CD4-positive, alpha-beta T cell treated with Interleukin-17A for 4 hours (primary cell): Measurements from ENCODE around the gene MED23.
A peak's percentile ranks its signal among the peaks of the same experiment; 100 is the strongest.

Experiments
- DNase-seq: peaks from one replicate; pipeline ENCODE4 v3.0.0-alpha.2; 2020; ENCODE audit warnings: mixed read lengths

The MED23 gene, protein sequence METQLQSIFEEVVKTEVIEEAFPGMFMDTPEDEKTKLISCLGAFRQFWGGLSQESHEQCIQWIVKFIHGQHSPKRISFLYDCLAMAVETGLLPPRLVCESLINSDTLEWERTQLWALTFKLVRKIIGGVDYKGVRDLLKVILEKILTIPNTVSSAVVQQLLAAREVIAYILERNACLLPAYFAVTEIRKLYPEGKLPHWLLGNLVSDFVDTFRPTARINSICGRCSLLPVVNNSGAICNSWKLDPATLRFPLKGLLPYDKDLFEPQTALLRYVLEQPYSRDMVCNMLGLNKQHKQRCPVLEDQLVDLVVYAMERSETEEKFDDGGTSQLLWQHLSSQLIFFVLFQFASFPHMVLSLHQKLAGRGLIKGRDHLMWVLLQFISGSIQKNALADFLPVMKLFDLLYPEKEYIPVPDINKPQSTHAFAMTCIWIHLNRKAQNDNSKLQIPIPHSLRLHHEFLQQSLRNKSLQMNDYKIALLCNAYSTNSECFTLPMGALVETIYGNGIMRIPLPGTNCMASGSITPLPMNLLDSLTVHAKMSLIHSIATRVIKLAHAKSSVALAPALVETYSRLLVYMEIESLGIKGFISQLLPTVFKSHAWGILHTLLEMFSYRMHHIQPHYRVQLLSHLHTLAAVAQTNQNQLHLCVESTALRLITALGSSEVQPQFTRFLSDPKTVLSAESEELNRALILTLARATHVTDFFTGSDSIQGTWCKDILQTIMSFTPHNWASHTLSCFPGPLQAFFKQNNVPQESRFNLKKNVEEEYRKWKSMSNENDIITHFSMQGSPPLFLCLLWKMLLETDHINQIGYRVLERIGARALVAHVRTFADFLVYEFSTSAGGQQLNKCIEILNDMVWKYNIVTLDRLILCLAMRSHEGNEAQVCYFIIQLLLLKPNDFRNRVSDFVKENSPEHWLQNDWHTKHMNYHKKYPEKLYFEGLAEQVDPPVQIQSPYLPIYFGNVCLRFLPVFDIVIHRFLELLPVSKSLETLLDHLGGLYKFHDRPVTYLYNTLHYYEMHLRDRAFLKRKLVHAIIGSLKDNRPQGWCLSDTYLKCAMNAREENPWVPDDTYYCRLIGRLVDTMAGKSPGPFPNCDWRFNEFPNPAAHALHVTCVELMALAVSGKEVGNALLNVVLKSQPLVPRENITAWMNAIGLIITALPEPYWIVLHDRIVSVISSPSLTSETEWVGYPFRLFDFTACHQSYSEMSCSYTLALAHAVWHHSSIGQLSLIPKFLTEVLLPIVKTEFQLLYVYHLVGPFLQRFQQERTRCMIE (N-terminal part only)

DNA sequence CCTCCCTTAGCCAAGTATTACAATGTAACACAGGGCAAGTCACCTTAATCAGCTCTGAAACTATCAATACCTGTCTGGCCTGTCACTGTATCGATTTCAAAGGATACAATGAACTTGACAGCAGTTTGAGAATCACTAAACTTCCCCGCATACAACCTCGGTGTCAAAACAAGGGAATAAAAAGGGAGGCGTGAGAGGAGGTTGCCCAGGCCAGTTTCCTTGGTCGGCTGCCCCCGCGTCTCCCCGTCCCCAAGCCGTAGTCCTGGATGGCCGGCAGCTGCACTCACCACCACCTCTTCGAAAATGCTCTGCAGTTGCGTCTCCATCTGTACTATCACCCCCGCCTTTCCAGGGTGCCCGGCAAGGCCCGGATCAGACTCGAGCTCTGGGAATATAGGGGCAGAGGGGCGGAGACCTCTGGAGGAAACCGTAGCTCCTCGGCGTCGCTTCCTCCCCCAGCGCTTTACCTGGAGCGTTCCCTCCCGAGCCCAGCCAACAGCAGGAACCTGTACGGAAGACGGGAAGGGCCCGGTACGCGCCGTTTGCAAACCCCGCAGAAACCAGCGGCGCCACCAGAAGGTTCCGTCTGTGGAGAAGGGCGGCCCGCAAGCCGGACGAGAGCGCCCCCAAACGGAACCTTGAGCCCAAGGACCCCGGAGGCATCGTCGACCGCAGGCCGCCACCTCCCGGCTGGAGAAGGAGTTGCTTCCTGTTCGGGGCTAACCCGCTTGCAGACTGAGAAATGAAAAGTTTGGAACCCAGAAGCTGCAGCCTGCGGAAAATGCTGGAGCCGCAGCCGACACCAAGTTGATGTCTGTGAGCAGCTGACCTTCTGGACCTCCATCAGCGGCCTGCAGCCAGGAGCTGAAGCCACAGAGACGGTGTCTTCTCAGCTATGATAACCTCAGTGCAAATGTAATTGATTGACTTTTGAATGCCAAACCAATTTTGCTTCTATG, at the start of gene MED23:
Gene MED23 (minus strand): TSS at position 519 of the 959 bp plus-strand sequence. CDS start 193 bp downstream, at position 326.
- peak; percentile 96 for DNase-seq

DNA sequence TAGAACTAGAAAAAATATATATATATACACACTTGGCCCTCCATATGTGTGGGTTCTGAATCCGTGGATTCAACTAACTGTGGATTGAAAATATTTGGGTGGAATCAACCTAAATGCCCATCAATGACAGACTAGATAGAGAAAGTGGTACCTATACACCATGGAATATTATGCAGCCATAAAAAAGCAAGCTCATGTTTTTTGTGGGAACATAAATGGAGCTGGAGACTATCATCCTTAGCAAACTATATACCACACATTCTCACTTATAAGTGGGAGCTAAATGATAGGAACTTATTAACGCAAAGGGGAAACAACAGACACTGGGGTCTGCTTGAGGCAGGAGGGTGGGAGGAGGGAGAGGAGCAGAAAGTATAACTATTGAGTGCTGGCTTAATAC, 45.1 kb upstream of the MED23 start:
- no peak for DNase-seq

DNA sequence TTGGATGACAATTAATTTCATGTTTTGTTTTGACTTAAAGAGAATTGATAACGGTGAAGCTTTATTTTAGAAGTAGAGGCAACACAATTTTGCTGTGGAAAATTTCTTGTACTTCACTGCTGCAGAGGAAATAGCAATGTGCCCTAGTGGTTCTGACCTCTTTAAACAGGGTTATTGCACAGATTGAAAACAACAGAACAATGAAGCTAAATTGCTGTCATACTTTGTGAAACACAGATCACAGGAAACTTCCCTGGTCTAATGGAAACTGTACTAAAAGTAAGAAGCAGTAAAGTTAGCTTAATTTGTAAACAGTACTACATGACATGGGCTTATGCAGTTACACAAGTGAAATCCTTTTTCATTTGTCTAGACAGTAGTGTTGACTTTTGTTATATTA, 41.8 kb upstream of the MED23 start:
- no peak for DNase-seq

DNA sequence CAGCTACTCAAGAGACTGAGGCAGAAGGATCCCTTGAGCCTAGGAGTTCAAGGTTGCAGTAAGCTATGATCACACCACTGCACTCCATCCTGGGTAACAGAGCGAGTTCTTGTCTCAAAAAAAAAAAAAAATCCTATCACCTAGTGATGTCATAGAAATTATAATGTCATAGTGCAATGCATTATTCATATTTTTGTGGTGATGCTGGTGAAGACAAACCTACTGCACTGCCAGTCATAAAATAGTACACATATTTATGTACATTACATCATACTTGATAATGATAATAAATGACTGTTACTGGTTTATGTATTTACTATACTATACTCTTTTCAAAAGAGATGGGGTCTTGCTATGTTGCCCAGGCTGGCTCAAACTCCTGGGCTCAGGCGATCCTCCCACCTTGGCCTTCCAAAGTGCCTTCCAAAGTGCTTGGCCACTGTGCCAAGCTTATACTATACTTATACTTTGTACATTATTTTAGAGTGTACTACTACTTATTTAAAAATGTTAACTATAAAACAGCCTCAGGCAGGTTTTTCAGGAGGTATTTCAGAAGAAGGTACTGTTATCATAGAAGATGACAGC, 35.6 kb upstream of the MED23 start:
- no peak for DNase-seq

DNA sequence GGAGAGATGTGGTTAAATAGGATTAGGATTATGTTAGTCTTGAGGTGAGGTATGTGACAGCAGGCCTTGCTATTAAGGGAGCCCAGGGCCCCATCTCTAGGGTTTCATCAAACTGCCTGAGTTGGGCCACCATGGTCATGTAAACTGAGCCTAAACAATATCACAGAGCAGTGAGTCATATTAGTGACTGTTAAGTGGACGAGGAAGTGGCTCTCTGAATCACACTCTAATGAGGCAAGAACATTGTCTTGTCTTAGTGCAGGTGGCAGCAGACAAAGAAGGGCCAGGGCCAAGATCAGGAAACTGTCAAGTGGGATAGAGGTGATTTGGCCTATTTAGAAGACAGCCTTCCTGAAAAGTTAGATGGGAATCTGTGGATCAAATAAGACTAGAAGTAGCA, 32.2 kb upstream of the MED23 start:
- no peak for DNase-seq

DNA sequence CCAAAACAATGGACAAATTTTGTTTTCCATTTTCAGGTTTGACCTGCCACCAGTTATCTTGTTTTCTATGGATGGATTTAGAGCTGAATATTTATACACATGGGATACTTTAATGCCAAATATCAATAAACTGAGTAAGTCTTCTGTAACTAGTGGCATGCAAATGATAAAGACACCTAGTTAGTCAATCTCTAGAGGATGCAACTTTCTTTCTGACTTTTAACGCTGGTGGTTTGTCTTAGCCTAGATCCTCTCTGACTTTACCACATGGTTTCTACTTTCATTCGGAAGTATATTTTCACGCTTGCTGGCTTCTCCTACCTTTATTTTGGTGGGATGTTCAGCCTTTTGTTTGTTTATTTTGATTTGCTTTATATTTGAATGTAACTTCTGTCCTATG, 30.2 kb upstream of the MED23 start:
- DNase-seq = no peak

DNA sequence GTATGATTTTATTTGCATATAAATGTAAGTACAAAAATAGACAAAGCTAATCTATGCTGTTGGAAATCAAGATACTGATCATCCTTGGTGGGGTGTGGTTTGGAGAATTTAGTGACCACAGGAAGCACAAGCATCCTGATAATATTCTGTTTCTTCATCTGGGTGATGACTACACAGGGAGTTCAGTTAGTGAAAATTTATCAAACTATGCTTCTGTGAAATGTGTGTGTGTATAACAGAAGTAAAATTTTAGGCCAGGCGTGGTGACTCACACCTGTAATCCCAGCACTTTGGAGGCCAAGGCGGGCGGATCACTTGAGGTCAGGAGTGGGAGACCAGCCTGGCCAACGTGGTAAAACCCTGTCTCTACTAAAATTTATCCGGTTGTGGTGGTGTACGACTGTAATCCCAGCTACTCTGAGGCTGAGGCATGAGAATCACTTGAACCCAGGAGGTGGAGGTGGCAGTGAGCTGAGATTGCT, 29.6 kb upstream of the MED23 start:
- DNase-seq = no peak

DNA sequence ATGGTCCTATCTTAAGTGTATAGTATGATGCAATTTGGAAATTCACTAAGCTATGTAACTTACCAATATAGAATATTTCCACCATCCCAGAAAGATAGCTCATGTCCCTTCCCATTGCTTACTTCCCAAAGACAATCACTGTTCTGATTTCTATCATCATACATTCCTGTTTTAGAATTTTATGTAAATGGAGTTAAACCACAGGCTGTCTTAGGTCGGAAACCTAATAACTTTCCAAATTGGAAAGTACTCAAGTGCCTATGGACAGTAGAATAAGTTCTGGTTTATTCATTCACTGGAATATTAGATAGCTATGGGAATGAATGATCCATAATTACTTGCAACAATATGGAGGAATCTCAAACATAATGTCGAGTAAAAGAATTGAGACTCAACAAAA, 29.2 kb upstream of the MED23 start:
- no peak for DNase-seq

DNA sequence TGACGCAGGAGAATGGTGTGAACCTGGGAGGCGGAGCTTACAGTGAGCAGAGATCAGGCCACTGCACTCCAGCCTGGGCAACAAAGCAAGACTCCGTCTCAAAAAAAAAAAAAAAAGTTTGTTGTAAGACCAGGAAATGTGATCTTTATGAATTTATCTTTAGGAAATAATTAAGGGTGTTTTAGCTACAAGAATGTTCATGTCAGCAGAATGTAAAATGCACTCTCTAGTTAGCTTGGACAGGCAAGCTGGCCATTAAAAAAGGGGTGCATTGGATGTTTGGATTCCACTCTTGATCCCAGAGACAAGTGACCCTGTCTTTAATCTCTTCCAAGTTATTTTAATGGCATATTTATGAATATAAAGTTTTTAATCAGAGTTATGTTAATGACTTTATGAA, 28.6 kb upstream of the MED23 start:
- DNase-seq = no peak

DNA sequence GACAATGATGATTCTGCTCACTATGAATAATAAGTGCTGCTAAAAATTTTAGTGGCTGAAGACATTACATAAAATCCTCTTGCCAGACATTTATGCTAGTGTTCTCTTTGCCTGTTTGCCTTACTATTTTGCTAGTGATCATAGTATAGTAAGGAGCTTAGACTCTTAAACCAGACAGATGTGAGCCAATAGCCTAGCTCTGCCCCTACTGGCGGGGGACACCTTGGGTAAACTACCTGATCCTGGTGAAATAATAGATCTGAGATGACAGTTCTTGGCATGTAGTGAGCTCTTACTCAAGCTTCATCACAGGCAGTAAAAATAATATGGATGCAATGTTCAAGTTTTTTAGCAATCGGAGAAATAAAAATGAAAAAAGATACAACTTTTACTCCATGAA, 27.9 kb upstream of the MED23 start:
- no peak for DNase-seq

DNA sequence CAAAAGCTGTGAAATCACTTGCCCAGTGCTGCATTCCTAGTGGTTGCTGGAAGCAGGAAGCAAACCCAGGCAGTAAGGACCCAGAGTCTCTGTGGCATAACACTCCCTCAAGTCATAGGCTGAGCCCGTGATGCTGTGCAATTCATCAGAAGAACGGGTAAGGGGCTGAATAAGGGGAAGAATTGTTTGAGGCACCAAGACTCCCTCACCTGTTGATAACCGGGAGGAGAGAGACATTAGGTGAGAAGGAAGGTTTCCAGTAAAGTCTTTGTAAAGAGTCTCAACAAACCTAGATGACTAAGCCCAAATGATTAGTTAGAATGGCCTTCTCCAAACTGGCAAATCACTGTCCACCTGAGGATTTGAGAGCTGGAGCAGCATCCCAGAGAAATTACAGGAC, 27.3 kb upstream of the MED23 start:
- DNase-seq = no peak

DNA sequence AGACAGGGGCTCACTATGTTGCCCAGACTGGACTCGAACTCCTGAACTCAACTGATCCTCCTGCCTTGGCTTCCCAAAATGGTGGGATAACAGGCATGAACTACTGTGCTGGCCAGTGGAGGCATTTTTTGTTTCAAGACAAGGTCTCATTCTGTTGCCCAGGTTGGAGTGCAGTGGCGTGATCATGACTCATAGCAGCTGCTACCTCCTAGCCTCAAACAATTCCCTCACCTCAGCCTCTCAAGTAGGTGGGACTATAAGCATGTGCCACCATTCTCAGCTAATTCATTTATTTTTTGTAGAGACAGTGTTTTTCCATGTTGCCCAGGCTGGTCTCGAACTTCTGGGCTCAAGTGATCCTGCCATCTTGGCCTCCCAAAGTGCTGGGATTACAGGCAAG, 26.3 kb upstream of the MED23 start:
- DNase-seq = no peak

DNA sequence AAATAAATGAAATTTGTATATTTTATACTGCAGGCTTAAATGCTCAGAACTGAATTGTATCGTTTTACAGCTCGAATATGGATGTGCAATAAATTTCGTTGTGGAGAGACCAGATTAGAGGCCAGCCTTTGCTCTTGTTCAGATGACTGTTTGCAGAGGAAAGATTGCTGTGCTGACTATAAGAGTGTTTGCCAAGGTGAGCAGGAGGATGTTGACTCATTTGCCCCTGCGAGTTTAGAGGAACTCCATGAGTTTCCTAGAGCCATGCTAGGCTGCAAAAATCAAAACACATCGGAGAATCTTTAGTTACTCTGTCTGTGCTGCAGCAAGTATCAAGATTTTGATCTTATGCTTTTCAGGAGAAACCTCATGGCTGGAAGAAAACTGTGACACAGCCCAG, 24.4 kb upstream of the MED23 start:
- DNase-seq = no peak

DNA sequence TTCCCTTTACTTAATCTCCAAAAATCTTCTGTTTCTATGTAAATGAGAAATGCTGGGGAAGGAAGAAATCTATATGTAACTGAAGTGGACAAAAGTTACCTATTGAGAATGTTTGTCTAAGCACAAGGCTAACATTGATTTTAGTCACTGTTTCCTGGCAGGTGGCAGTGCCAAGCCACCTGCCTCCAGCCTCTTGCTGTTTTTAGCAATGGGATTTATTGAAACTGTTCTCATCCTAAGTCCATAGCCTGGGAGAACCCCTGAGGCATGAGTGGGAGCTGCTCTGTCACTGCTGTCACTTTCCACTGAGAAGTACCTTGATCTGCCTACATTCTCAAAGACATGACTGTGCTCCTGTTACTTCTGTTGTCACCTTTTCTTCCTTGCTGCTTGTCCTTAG, 23.7 kb upstream of the MED23 start:
- no peak for DNase-seq

DNA sequence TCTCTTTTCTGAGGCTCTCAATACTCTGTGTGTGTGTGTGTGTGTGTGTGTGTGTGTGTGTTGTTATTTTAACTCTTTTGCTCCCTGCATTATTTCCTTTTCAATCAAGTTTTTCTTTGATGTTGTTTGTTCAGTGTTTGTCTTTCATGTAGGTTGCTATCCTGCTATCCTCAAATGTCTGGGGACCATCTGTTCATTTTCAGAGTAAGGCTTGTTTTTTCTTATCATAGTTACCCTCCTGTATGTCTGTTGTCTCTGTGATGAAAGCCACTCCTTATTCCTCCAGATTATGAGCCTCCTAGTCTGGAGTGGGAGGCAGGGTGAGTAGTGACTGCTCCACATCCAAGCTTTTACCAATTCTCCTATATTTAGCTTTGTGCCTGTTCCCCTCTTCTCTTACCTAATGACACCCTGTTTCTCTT, 18.2 kb upstream of the MED23 start:
- no peak for DNase-seq

DNA sequence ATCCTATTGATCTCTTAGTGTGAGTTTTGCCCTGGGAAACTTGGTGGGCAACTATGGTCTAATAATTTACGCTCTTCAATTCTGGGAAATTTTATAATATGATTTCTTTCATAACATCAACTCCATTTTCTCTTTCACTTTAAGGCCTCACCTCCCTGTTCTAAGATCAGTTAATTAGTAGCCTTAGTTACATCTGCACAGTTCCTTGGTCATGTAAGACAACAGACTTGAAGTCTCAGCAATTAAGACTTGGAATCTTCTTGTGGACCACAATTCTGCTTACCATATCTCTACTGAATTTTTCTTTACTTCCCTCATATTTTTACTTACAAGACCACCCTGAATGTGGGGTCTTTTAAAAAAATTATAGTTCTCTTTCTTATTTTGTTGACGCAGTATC, 17.8 kb upstream of the MED23 start:
- no peak for DNase-seq

DNA sequence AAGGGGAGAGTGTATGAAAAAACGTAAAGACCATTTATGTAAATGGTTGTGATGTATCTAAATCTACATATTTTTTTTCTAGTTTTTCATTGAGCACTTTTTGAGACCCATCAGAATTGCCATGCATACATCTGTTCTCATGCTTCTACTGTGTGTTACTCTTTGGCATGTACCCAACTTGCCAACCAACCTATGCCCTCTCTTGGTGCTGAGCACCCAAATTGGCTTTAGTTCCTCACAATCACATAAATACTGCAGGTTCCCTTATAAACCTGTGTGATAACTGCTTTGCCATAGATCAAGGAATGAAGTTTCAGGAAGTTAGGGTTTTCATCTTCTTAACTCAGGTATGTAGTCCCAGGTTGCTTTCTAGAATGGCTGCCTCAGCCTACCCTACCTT, 16.9 kb upstream of the MED23 start:
- no peak for DNase-seq

DNA sequence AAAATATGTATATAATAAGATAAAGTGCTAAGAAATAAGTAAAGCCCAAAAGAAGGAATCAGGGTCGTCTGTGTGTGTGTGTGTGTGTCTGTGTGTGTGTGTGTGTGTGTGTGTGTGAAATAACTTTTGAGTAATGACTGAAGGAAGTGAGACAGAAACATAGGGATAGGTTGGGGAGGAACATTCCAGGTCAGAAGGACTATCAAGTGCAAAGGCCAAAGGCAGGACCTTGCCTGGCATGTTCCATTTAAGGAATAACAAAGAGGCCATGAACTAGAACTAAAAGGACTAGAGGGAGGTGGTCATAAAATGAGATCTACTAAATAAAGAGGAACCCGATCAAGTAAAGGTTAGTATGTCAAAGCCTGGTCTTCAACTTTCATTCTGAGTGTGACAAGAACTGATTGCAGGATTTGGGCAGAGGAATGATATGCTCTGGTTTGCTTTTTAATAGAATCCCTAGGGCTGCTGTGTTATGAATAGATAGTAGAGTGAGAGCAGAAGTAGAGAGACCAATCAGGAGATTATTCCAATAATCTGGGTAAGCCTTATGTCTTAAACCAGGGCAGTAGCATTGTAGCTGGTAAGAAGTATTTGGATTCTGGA, 15.9 kb upstream of the MED23 start:
- DNase-seq = no peak

DNA sequence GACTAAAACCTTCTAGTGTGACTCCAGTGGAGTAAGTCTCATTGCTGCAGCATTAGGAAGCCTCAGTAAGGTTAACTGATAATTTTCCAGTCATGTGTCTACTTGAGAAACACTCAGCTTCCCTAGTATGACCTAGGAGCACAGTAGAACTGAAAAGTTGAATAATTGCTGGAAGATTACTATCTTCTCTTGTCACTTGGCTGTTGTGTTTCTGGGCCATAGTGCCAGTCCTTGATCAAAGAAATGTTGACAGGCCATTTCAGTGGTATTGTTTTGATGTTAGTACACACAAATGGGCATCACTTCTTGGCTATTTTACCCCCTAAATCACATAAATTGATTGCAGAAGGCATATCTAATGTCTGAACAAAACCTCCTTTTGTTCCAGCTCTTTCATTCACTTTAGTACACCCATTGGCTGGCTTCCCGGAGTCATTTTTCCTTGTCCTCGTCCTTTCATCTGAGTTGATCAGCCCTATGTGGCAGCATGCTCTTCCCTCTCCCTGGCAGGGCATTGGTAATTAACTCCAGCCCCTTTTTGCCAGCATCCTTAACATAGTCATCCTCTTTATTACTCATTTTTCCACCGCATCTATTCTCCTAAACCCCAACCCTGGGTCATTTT, 15.1 kb upstream of the MED23 start:
- no peak for DNase-seq

DNA sequence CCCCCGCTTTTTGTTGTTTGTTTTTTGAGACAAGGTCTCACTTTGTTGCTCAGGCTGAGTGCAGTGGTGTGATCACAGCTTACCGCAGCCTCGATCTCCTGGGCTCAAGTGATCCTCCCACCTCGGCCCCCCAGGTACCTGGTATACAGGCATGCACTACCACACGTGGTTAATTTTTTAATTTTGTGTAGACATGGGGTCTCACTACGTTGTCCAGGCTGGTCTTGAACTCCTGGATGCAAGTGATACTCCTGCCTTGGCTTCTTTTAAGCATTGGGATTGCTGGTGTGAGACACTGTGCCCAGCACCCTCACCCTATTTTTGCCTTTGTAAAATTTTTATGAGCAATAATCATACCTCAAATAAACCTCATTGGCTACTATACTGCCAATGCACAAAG, 14.5 kb upstream of the MED23 start:
- no peak for DNase-seq

DNA sequence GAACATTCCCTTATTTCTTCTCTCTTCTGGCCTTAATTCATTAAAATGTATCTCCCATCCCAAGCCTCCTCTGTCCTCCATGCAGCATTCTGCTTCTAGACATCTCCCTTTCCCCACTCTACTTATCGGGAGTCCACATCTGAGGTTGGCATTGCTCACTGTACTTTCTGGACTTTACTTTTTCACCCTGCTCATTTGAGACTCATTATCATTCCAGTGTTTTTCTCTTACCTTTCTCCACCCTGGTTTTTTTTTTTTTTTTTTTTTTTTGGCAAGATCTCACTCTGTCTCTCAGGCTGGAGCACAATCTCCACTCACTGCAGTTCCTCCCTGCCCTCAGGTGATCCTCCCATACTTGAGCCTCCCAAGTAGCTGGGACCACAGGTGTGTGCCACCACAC, 13.5 kb upstream of the MED23 start:
- DNase-seq = no peak
